Measurements from ENCODE around the gene WDR74.
A peak's percentile ranks its signal among the peaks of the same experiment; 100 is the strongest.

DNA sequence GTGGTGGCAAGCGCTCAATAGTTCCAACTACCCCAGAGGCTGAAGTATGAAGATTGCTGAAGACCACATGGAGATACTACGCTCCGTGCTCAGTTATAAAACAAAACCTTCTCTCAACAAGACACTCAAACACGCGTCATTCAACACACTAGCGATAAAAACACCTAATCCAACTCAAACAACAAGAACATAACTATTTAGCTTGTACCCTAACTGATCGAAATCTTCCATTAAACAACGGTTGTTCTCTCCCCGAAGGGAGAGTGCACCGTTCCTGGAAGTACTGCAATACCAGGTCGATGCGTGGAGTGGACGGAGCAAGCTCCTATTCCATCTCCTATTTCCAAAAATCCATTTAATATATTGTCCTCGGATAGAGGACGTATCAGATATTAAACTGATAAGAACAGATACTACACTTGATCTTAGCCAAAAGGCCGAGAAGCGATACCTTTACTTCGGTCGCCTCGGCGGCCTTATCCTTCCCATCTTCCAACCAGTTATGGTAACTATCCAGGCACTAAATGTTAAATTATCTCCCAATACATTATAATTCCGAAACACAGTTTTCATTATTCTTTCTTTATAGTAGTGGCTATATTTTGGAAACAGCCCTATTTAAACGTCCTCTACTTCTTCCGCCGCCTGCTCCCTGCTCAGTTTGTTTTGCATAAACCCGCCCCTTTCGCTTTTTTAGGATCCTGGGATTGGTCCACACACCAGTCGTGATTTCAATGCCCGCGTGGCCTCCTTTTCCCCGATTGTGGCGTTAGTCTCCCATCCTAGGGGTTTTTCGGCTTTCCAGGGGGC, 2.2 kb upstream of the WDR74 start:
- TF ChIP-seq POLR2A (IDR thresholded peaks at IDR 0.05; ENCODE audit: low read depth, low read length), result peak; percentile 100
- peak; percentile 100 for TF ChIP-seq POLR2AphosphoS5 (IDR thresholded peaks at IDR 0.05; ENCODE audit: low read depth, low read length)
- peak; percentile 40; the same call in 1 of the 2 replicates for TF ChIP-seq TAF1 (IDR thresholded peaks at IDR 0.05; ENCODE audit: borderline replicate concordance, low read depth, low read length)
